HCEC 1CT (cell line): ENCODE measurements around the gene KRT85.
"Not testable (repeated sequence)": the region's sequence is repeated elsewhere in the genome, so short reads cannot be mapped to it uniquely, and the experiment has no call there.

ENCODE experiments used
- DNase-seq: peaks from one replicate; pipeline ENCODE4 v3.0.0-alpha.2; 2017

KRT85 gene

DNA sequence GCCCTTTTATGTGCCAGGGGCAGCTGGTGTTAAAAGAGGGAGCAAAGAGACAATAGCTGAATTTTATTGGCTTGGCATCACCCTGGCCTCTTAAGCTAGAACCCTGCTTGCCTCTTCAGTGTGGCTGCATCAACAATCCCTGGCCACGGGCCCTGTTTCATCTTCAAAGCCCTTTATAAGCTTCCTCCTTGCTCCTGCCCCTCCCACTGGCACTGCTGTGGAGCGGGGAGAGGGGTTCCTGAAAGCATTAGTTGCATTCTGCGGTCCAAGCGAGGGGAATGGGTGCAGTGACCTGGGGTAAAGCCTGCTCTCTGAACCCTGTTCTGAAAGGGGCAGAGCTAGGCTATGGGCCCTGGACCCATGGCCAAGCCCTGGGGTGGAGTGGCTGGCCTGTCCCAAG is 45.9 kb downstream of the KRT85 start:
- DNase-seq, result no peak

DNA sequence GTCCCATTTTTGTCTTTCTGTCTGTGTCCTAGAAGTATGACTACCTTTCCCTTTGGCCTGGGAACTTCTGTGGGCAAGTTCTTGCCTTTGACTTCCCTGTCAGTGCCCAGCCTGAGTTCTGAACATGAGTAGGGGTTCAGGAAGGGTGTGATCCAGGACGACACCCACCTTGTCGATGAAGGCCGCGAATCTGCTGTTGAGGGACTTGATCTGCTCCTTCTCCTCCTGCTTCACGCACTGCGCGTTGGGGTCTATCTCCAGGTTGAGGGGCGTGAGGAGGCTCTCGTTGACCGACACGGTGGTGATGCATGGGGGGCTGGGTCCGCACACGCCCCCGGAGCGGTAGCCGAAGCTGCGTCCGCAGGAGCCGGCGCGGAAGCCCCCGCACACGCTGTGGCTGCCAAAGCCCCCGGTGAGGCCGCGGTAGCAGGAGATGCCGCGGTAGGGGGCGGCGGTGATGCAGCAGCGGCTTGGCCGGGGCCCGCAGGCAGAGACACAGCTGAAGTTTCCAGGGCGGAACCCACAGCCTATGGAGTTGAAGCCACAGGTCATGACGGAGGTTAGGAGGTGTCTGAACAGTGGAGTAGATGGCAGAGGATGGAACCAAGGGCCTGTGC is 46.4 kb downstream of the KRT85 start, which contains the start of gene KRT83:
KRT83 (minus strand) TSS at position 615 of the 617 bp plus-strand sequence; CDS start at position 552, 63 bp downstream.
- DNase-seq, result no peak

DNA sequence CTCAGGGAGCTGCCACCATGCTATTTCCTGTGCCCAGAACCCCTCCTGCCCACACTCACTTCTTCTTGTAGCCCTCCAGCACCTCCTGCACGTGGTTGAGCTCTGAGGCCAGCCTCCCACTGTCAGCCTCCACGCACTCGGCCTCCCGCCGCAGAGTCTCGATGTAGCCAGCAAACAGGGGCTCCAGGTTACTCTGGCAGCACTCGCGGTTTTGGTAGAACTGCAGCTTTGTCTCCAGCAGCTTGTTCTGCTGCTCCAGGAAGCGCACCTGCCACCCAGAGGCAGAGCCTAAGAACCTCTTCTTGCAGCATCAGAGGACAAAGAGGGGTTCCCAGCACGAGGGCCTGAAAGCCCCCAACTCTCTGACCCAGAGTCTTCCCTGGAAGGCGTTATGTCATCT is 48.2 kb downstream of the KRT85 start:
- no peak for DNase-seq

DNA sequence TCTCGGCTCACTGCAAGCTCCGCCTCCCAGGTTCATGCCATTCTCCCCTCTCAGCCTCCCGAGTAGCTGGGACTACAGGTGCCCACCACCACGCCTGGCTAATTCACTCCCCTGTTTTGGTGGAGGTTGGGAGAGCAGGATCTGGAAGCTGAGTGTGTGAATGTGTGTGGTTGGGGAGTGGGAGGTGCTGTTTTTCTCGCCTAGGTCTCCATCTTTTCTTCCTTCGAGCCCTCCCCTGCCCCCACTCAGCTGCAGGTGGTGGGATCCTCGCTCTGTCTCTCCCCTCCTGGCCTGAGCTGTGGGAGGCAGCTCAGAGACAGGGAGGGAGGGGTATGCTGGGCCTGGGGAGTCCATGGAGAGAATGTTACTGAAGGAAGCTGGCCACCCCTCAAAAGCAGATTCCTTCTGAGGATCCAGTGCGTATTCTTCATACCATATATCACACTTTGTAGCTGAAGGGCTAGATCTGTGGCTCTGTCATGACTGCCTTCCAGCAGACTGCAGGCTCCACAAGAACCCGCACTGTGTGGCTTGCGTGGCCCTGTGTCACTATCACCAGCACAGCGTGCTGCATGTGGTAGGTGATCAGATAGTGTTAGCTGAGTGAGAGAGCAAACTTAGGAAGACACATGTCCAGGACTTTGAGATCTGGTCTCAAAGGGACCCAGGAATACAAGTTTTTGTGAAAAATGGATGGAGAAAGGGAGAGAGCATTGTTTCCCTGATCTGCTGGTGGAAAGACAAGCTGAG is 48.9 kb downstream of the KRT85 start:
- DNase-seq, result no peak

DNA sequence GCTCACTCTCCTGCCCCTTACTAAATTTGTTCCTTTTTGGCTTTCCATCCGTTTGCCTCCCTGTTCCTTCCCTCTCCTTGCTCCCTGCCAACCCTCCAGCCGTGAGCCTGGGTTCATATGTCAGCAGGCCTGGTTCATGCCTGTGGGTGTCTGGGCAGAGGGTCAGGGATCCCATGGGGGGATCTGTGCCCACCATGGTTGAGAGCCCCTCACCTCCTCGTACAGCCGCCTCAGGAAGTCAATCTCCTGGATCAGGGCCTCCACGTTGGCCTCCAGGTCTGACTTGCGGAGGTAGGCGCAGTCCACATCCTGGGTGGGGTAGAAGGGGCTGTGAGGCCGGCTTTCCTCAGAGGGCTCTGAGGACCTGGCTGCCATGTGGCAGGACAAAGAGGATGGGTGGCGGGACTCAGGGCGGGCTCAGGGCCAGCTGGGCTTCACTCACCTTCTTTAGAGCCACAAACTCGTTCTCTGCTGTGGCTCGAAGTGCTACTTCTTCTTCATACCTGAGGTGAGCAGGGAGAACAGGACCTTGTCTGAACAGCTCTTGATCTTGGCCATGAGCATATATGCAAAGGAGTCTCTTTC is 49.7 kb downstream of the KRT85 start:
- DNase-seq, result no peak

DNA sequence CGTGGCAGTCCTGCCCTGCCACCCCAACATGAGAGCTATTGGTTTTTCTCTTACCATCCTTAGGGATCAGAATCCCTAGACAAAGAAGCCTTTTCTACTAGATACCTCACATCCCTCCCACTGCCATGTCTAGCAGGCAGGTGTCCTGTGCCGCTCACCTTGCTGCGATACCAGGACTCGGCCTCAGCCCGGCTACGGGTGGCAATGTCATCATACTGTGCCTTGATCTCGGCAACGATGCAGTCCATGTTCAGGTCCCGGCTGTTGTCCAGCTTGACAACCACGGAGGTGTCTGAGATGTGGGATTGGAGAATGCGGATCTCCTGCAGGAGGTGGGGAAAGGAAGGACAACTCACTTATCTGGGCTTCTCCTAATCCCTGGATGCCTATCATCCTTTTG is 50.6 kb downstream of the KRT85 start:
- no peak for DNase-seq

DNA sequence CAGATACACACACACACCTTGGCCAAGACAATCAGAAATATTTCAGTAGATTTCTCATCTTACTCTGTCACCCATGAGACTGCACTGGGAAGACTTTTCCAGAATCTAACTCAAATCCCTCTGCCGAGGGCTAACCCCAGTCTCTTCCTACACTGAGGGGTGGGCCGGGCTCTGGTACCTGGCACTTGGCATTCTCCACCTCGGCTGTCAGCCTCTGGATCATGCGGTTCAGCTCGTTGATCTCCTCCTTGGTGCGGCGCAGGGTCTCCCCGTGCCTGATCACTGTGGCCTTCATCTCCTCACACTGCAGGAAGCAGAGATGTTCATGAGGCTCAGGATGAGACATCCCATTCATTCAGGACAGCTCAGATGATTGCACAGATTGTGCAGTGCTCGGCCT is 51.0 kb downstream of the KRT85 start:
- DNase-seq, result no peak

DNA sequence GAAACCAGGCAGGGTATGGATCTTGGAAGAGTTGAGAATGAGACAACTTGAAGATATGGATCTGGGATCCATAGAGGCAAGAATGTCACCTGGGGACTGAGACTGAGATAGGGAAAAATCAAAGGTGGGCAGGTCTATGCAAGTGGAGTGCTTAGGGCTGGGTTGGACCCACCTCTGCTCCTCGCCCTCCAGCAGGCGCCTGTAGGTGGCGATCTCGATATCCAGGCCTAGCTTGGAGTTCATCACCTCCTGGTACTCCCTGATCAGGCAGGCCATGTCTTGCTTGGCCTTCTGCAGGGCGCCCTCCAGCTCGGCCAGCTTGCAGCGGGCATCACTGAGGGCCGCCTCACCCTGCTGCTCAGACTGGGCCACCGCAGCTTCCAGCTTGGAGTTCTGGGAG is 51.6 kb downstream of the KRT85 start:
- not testable (repeated sequence) for DNase-seq

DNA sequence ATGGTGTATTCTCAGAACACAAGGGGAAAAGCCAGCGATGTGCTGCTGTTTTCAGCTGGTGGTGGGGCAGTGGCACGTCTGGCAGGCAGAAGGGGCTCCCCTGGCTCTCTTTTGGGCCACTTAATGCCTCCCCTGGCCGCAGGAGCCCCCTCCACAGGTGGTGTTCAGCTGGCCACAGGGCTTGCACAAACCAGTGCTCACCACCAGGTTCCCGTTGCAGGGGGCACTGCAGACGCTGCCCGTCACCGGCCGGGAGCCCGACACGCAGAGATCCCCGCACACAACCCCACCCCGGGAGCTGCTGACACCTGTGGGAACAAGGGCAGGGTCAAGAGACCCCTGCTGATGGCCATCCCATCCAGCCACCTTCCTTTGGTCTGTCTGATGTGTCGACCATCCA is 52.8 kb downstream of the KRT85 start:
- no peak for DNase-seq

DNA sequence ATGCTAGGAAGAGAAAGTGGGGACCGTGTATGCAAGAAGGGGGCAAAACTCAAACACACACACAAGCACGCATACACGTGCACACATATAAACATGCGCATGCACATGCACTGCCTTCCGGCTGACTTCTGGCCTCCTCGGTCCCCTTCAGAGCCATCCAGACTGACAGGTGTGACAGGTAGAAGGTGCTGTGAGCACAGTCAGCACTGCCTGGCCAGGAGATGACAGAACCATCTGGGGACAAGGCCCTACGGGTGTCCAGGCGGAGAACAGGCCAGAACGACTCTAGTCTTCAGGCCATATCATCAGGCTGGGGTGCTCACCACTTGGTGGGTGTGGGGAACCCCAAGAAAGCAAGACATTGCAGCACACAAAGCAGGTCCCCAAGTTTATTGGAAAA is 53.4 kb downstream of the KRT85 start:
- DNase-seq, result no peak

DNA sequence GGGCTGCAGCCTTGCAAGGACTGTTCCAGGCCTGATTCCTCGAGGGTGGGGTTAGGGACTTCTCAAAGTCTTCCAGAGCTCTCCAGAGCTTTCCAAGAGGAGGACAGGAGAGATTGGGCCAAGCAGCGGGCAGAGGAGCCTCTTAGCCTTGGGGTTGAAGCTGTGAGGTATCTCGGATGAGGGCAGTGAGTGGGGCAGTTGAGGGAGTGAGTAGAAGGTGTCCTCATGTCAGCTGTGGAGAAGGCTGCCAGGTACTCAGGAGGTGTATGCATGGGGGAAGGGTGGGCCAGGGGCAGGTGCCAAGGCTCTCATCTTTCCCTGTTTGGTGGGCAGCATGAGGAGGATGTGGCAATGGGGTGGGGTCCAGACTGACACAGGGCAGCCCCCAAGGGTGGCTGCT is 53.8 kb downstream of the KRT85 start:
- DNase-seq, result no peak

DNA sequence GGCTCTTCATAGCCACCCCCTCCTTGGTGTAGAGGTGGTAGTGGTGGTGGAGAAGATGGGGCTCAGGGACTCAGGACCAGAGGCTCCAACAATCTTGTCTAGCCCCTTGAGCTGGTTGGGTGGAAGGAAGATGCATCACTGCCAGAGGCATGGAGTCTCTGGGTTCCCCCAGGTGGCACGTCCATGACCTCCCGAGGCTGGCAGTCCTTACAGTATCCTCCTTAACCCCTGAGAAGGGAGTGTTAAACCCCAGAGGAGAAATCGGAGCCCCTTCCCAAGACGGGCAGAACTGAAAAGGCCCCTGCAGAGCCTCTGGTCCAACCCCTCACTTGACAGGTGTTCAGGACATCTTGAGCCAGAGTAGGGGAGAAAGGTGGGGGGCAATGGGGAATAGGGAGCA is 55.2 kb downstream of the KRT85 start:
- DNase-seq, result no peak

DNA sequence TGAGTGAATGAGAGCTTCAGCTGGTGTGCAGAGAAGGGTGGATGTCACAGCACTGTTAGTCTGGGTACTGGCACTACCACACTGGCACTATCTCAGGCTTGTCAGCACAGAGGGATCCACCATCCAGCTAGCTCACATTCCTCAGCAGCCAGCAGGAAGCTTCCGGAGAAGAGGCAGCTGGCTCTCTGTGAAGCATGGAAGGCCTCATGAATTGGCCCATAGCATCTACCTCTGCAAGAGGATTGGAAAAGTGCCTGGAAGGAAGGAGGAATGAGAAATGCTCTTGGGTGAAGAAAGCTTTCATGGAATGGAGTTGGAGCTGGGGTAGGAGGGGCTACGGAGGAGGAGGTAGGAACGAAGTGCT is 56.0 kb downstream of the KRT85 start:
- DNase-seq, result no peak

DNA sequence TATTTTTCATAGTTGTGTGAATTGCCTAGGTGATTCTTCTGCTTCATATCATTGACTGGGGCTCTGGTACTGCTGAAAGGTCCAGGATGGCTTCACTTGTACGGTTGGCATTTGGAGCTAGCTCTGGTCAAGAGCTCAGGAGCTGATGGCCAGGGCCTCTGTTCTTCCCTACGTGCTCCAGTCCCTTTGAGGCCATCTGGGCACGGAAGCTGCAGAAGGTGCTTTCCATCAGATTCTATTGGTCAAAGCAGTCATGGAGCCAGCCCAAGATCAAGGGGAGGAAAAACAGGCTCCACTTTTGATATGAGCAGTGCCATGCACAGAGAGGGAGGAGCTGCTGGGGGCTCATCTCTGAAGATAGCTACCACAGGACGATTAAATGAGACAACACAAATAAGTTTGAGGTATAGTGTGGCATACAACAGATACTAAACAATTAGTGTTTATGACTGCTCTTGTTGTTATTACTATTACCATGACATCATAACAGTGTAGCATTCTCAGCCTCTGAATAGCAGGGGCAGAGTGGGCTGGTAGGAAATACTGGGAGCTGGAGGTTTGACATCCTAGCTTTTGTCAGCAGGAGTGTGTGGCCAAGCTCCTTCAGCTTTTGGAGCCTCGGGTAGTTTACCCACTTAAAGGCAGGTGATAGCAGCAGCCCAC is 56.5 kb downstream of the KRT85 start:
- no peak for DNase-seq
